Smooth muscle cell (in vitro differentiated cells): ENCODE data around the gene DMAC2. TPM values are rescaled to one million over a fixed set of nuclear protein-coding genes. Genes with fewer than 3 reads are reported as not detected.

Experiments used
- DNase-seq: peaks from one replicate; lab custom pipeline; 2025; ENCODE audit not compliant: unreplicated experiment; lab: John Stamatoyannopoulos, UW
- H2AFZ ChIP-seq: fragments of 200-600 bp; sonication (generic); 2 replicates; pipeline ENCODE4 v1.6.0; 2016; ENCODE audit warnings: antibody characterized with exemption, low read depth, mild to moderate bottlenecking
- H3F3A ChIP-seq: fragments of 200-600 bp; sonication (generic); 2 replicates; pipeline ENCODE4 v1.6.0; 2017; ENCODE audit warnings: antibody characterized with exemption, low read depth
- H3K27ac ChIP-seq: fragments of 200-600 bp; sonication (generic); 2 replicates; pipeline ENCODE4 v1.5.1; 2016; ENCODE audit warnings: low read depth, mild to moderate bottlenecking
- H3K27me3 ChIP-seq: fragments of 200-600 bp; sonication (generic); 2 replicates; pipeline ENCODE4 v1.6.1; 2016; ENCODE audit warnings: low read depth, mild to moderate bottlenecking
- H3K36me3 ChIP-seq: fragments of 200-600 bp; sonication (generic); 2 replicates; pipeline ENCODE4 v1.5.1; 2016; ENCODE audit warnings: low read depth
- H3K4me1 ChIP-seq: fragments of 200-600 bp; sonication (generic); 2 replicates; pipeline ENCODE4 v1.5.1; 2016; ENCODE audit warnings: low read depth
- H3K4me2 ChIP-seq: fragments of 200-600 bp; sonication (generic); 2 replicates; pipeline ENCODE4 v1.6.0; 2016; ENCODE audit warnings: mild to moderate bottlenecking
- H3K4me3 ChIP-seq: fragments of 200-600 bp; sonication (generic); 2 replicates; pipeline ENCODE4 v1.5.1; 2016; ENCODE audit warnings: mild to moderate bottlenecking
- H3K79me2 ChIP-seq: fragments of 200-600 bp; sonication (generic); 2 replicates; pipeline ENCODE4 v1.6.0; 2016; ENCODE audit warnings: low read depth, mild to moderate bottlenecking
- H3K9ac ChIP-seq: fragments of 200-600 bp; sonication (generic); 2 replicates; pipeline ENCODE4 v1.6.0; 2016; ENCODE audit warnings: low read depth
- H3K9me3 ChIP-seq: fragments of 200-600 bp; sonication (generic); replicated peaks from 2 replicates; pipeline ENCODE4 v1.5.1; 2016; ENCODE audit warnings: low read depth
- H4K20me1 ChIP-seq: fragments of 200-600 bp; sonication (generic); 2 replicates; pipeline ENCODE4 v1.6.0; 2016; ENCODE audit warnings: low read depth
- CTCF ChIP-seq: fragments of 200-600 bp; sonication (generic); IDR thresholded peaks from 2 replicates; pipeline ENCODE4 v1.5.1; 2017; ENCODE audit warnings: borderline replicate concordance, mild to moderate bottlenecking, antibody characterized with exemption; ENCODE audit not compliant: insufficient read depth, poor library complexity, severe bottlenecking
- WGBS: methylation state at CpG from one replicate; pipeline ENCODE4 v1.1.7; 2016; ENCODE audit warnings: low lambda C conversion rate; 5-methylcytosine and 5-hydroxymethylcytosine counted together
- polyA plus RNA-seq: library from polyadenylated mRNA; unstranded; fragments of >200 nt; fragmentation: Nextera tagmentation; extraction: Ambion mirVana; gene quantifications from 2 replicates; pipeline ENCODE4 v1.2.1, GENCODE V29; 2016
- total RNA-seq: library from RNA; depleted of rRNA; stranded (reverse); fragments of >200 nt; gene quantifications from 2 replicates; pipeline ENCODE4 v1.2.3, GENCODE V29; 2014

Gene DMAC2
- total and polyA plus RNA-seq, 2 experiments from 2014 or later: 48.3 to 69.2 TPM

GRCh38 chr19:41433171-41433570, 6.5 kb downstream of the DMAC2 start:
- H2AFZ ChIP-seq: no peak overlapping the region
- H3K9ac ChIP-seq: no peak overlapping the region
- H4K20me1 ChIP-seq: no peaks in the 10 kb centered on the region
- DNase-seq: no peak
- H3F3A ChIP-seq: no peaks in the 10 kb centered on the region
- H3K4me3 ChIP-seq: no peak overlapping the region
- no peaks in the 10 kb centered on the region for H3K9me3 ChIP-seq
- TF ChIP-seq CTCF: no peak
- H3K4me1 ChIP-seq: no peaks in the 10 kb centered on the region
- H3K27me3 ChIP-seq: no peaks in the 10 kb centered on the region
- no peak overlapping the region for H3K27ac ChIP-seq
- no peaks in the 10 kb centered on the region for H3K36me3 ChIP-seq
- H3K79me2 ChIP-seq: no peaks in the 10 kb centered on the region
- H3K4me2 ChIP-seq: no peak overlapping the region
- WGBS: 97% methylated on average over 18 of the region's 18 CpGs

GRCh38 chr19:41431426-41432386, 8.0 kb downstream of the DMAC2 start:
- Histone ChIP-seq H2AFZ (no peak overlapping the region), H3K36me3 (no peaks in the 10 kb centered on the region), H3K4me2 (no peak overlapping the region), H3K27me3 (no peaks in the 10 kb centered on the region), H4K20me1 (no peaks in the 10 kb centered on the region), H3K79me2 (no peaks in the 10 kb centered on the region), H3K4me3 (no peak overlapping the region), H3K9ac (no peak overlapping the region), H3K27ac (no peak overlapping the region), H3F3A (no peaks in the 10 kb centered on the region), H3K4me1 (peaks cover 4% of the 10 kb centered on the region), H3K9me3 (no peaks in the 10 kb centered on the region)
- no peak for DNase-seq
- 90% methylated on average over 23 of the region's 23 CpGs for WGBS
- peak; percentile 15 for TF ChIP-seq CTCF

GRCh38 chr19:41430922-41431321, 8.8 kb downstream of the DMAC2 start:
- no peak for DNase-seq
- Histone ChIP-seq H3K27me3 (no peaks in the 10 kb centered on the region), H3K27ac (no peak overlapping the region), H4K20me1 (no peaks in the 10 kb centered on the region), H3F3A (no peaks in the 10 kb centered on the region), H3K9ac (no peak overlapping the region), H3K9me3 (no peaks in the 10 kb centered on the region), H3K4me3 (no peak overlapping the region), H3K36me3 (no peaks in the 10 kb centered on the region), H2AFZ (no peak overlapping the region), H3K79me2 (no peaks in the 10 kb centered on the region), H3K4me1 (peaks cover 6% of the 10 kb centered on the region), H3K4me2 (no peak overlapping the region)
- TF ChIP-seq CTCF: no peak
- 75% methylated on average over 6 of the region's 6 CpGs for WGBS
